IgD-negative memory B cell (primary cell): ENCODE results near the gene SORBS1. TPM values are rescaled to one million over a fixed set of nuclear protein-coding genes. Genes with fewer than 3 reads are reported as not detected.

ENCODE experiments used
- H3K27ac Mint-ChIP-seq, 3 donors: one replicate each; pipeline ENCODE4 v1.8.0; 2020 to 2022; ENCODE audit warnings: mild to moderate bottlenecking in 3 of 3, mixed read lengths in 3 of 3, moderate library complexity in 1 of 3
- H3K27me3 Mint-ChIP-seq: one replicate; pipeline ENCODE4 v1.8.0; 2021; ENCODE audit warnings: mixed read lengths
- H3K36me3 Mint-ChIP-seq: one replicate; pipeline ENCODE4 v1.8.0; 2020; ENCODE audit warnings: mild to moderate bottlenecking, mixed read lengths
- H3K4me1 Mint-ChIP-seq, 3 donors: one replicate each; pipeline ENCODE4 v1.8.0; 2020 to 2022; ENCODE audit warnings: mixed read lengths in 3 of 3, mild to moderate bottlenecking in 1 of 3
- H3K4me3 Mint-ChIP-seq, 4 donors: one replicate each; pipeline ENCODE4 v1.8.0; 2020 to 2022; ENCODE audit warnings: mild to moderate bottlenecking in 4 of 4, mixed read lengths in 4 of 4, moderate library complexity in 3 of 4
- H3K9me3 Mint-ChIP-seq, 3 donors: one replicate each; pipeline ENCODE4 v1.8.0; 2020 to 2021; ENCODE audit warnings: mixed read lengths in 3 of 3, mild to moderate bottlenecking in 1 of 3
- polyA plus RNA-seq: library from polyadenylated mRNA; unstranded; fragments of 300-500 nt; fragmentation: Illumina TruSeq; gene quantifications from one replicate; pipeline ENCODE4 v1.2.3, GENCODE V29; 2021

The SORBS1 gene
- polyA plus RNA-seq, 1 donor from 2014 or later: 0.41 TPM

DNA sequence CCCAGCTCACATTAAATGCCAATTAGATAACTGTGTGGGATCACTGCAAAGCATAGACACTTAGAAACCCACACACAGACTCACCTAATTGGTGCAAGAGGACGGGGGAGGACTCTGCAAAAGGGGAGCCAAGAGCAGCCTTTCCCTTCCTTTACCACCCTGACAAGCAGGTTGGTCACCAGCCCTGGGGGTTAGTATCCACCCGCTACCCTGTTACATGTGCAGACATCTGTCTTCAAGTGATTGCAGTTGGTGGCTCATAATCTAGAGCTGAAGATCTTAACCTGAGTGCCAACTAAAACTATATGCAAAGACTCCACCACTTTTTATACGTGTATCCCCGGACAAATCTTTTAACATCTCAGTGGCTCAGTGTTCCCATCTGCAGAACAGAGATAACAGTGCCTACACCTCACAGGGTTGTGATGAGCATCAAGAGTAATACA is 56.9 kb downstream of the SORBS1 start:
- Mint-ChIP-seq H3K4me1 (no peaks in the 10 kb centered on the region), H3K4me3 (no peak overlapping the region), H3K36me3 (no peaks in the 10 kb centered on the region), H3K27ac (no peak overlapping the region), H3K27me3 (peaks cover 3% of the 10 kb centered on the region), H3K9me3 (no peaks in the 10 kb centered on the region)

DNA sequence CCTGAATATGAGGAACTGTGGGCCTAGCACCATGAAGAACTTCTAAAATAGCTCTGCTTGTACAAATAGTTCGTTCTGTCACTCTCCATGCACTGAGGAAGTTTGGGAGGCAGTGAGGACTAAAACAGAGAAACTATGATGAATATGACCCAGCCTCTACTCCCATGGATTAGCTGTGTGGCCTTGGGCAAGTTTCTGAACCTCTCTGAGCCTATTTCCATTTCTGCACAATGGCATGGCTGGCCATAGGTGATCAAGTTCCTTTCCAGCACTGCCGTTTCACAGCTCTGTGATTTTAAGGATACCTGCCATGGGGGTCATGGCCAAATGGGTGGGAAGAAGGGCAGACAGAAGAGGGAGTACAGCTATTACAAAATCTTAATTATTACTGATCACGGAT is 57.6 kb downstream of the SORBS1 start:
- H3K27ac Mint-ChIP-seq: no peak overlapping the region
- no peak overlapping the region for H3K4me3 Mint-ChIP-seq
- H3K27me3 Mint-ChIP-seq: peaks cover 3% of the 10 kb centered on the region
- H3K9me3 Mint-ChIP-seq: no peaks in the 10 kb centered on the region
- no peaks in the 10 kb centered on the region for H3K36me3 Mint-ChIP-seq
- no peaks in the 10 kb centered on the region for H3K4me1 Mint-ChIP-seq

- H3K4me1 Mint-ChIP-seq: no peaks in the 10 kb centered on the region
- H3K4me3 Mint-ChIP-seq: no peak overlapping the region
- H3K27me3 Mint-ChIP-seq: peaks cover 3% of the 10 kb centered on the region
- no peaks in the 10 kb centered on the region for H3K9me3 Mint-ChIP-seq
- H3K36me3 Mint-ChIP-seq: no peaks in the 10 kb centered on the region
- no peak overlapping the region for H3K27ac Mint-ChIP-seq
Measured at GRCh38 chr10:95503001-95503400, 58.2 kb downstream of the SORBS1 start.

GRCh38 chr10:95502377-95502776 is 58.8 kb downstream of the SORBS1 start:
- Mint-ChIP-seq H3K36me3 (no peaks in the 10 kb centered on the region), H3K9me3 (peaks cover 0 to 2% (median 0%) of the 10 kb centered on the region in 3 donors), H3K27ac (no peak overlapping the region), H3K4me1 (no peaks in the 10 kb centered on the region), H3K4me3 (no peak overlapping the region), H3K27me3 (peaks cover 5% of the 10 kb centered on the region)

DNA sequence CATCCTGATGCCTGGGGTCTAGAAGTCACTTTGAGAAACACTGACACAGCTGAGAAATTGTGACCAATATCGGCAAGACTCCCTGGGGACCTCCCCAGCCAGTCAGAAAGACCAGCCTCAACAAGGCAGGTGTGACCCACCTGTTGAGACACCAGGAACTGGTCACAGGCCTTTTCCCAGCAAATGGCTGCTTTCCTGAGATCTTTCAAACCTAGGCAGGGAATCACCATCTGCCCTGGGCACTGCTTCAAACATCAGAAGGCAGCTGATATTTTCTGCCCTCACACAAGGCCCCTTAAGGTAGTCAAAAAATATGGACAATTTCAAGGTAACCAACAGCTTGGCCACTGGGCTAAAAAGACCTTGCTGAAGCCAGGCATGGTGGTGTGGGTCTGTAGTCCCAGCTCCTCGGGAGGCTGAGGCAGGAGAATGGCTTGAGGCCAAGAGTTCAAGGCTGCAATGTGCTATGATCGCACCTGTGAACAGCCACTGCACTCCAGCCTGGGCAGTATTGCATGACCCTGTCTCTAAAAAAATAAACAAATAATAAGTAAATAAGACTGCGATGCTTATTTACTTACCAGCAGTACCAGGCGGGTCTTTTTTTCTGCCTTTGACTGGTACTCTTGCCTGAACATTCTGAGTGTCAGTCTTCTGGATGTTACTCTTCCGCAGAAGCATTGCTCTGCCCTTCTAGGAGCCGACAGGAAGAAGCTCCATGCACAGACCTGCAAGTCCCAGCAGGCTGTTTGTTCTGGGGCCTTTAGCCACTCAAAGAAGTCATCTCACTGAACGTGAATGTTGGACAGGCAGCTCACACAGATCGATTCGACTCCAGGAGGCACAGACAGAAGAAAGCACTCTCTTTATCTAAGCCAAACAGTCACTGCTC is 59.7 kb downstream of the SORBS1 start:
- Mint-ChIP-seq H3K36me3 (no peaks in the 10 kb centered on the region), H3K4me1 (no peaks in the 10 kb centered on the region), H3K27ac (no peak overlapping the region), H3K27me3 (peaks cover 12% of the 10 kb centered on the region), H3K9me3 (peaks cover 0 to 2% (median 0%) of the 10 kb centered on the region in 3 donors), H3K4me3 (no peak overlapping the region)

GRCh38 chr10:95500649-95501048 is 60.5 kb downstream of the SORBS1 start:
- Mint-ChIP-seq H3K4me1 (no peaks in the 10 kb centered on the region), H3K36me3 (no peaks in the 10 kb centered on the region), H3K27me3 (peaks cover 13% of the 10 kb centered on the region)

DNA sequence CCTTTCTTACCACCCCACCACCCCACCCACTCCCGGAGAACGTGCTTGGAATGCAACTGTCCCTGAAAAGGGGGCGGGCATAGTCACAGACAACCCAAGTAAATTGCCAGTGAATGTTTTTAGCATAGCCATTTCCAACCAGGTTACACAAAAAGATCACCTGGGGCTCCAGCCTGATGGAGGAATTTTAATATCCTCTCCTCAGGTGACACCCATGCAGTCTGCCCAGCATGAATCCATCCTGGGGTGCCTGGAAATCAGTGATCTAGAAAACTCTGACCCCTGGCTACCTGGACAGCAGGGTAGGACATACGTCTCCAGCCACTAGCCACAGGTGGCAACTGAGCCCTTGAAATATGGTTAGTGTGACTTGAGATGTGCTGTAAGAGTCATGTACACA is 61.1 kb downstream of the SORBS1 start:
- Mint-ChIP-seq H3K4me1 (no peaks in the 10 kb centered on the region), H3K36me3 (no peaks in the 10 kb centered on the region), H3K27ac (no peak overlapping the region), H3K9me3 (peaks cover 0 to 2% (median 0%) of the 10 kb centered on the region in 3 donors), H3K4me3 (no peak overlapping the region), H3K27me3 (peaks cover 16% of the 10 kb centered on the region)

More at GRCh38 chr10:95500649-95501048, 60.5 kb downstream of the SORBS1 start:
- H3K4me3 Mint-ChIP-seq: no peak overlapping the region
- H3K27ac Mint-ChIP-seq: no peak overlapping the region
- peaks cover 0 to 2% (median 0%) of the 10 kb centered on the region in 3 donors for H3K9me3 Mint-ChIP-seq

GRCh38 chr10:95499482-95499989 is 61.6 kb downstream of the SORBS1 start:
- Mint-ChIP-seq H3K27ac (no peak overlapping the region), H3K27me3 (peaks cover 17% of the 10 kb centered on the region)

DNA sequence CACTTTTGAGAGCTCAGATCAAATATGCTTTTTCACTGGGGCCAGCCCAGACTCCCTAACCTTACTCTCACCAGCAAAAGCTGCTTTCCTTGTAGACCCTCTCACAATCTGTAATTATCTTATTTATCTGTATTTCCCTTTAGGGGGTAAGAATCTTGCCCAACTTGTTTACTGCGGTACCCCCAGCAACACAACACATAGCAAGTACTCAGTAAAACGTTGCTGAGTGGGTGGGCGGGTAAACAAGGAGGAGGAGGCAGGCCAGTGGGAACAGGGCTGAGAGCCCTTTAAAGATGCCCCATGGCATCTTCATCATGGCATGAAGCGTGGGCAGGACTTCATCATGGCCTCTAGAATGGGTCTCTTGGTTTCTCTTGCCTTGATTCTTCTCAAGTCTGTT is 64.2 kb downstream of the SORBS1 start:
- H3K27me3 Mint-ChIP-seq: peaks cover 16% of the 10 kb centered on the region
- no peak overlapping the region for H3K4me3 Mint-ChIP-seq
- no peaks in the 10 kb centered on the region for H3K4me1 Mint-ChIP-seq
- H3K27ac Mint-ChIP-seq: no peak overlapping the region
- peaks cover 2% of the 10 kb centered on the region for H3K36me3 Mint-ChIP-seq
- peaks cover 0 to 2% (median 0%) of the 10 kb centered on the region in 3 donors for H3K9me3 Mint-ChIP-seq

More at GRCh38 chr10:95499482-95499989, 61.6 kb downstream of the SORBS1 start:
- no peaks in the 10 kb centered on the region for H3K36me3 Mint-ChIP-seq
- peaks cover 0 to 2% (median 0%) of the 10 kb centered on the region in 3 donors for H3K9me3 Mint-ChIP-seq
- no peak overlapping the region for H3K4me3 Mint-ChIP-seq
- H3K4me1 Mint-ChIP-seq: no peaks in the 10 kb centered on the region

- peaks cover 2% of the 10 kb centered on the region for H3K36me3 Mint-ChIP-seq
Measured at GRCh38 chr10:95496246-95496911, 64.8 kb downstream of the SORBS1 start.

GRCh38 chr10:95493862-95494261 is 67.3 kb downstream of the SORBS1 start:
- Mint-ChIP-seq H3K36me3 (peaks cover 2% of the 10 kb centered on the region), H3K27me3 (peaks cover 16% of the 10 kb centered on the region), H3K9me3 (peaks cover 0 to 2% (median 0%) of the 10 kb centered on the region in 3 donors), H3K4me1 (no peaks in the 10 kb centered on the region), H3K4me3 (no peak overlapping the region), H3K27ac (no peak overlapping the region)

More at GRCh38 chr10:95496246-95496911, 64.8 kb downstream of the SORBS1 start:
- Mint-ChIP-seq H3K9me3 (peaks cover 0 to 2% (median 0%) of the 10 kb centered on the region in 3 donors), H3K4me1 (no peaks in the 10 kb centered on the region), H3K27ac (no peak overlapping the region), H3K4me3 (no peak overlapping the region), H3K27me3 (peaks cover 16% of the 10 kb centered on the region)

DNA sequence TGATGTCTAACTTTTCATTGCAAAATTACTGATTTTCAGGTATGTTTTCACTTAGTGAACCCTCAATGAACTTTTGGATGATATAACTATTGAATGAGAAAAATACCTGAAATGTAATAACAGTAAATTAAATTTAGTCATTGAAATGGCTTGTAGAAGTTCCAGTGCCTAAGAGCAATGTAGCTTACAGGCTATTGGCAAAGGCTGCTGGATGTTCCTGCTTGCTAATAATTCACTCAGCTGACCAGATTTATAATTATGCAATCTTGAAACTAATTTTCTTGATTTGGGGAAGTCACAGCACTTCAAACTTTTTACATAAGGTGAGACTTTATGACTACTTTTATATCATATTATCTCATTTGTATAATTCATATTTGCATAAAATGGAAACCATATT is 73.2 kb downstream of the SORBS1 start:
- Mint-ChIP-seq H3K36me3 (peaks cover 2% of the 10 kb centered on the region), H3K27me3 (peaks cover under 1% of the 10 kb centered on the region), H3K4me1 (peaks cover 0 to 4% (median 0%) of the 10 kb centered on the region in 3 donors), H3K27ac (no peak overlapping the region), H3K4me3 (no peak overlapping the region), H3K9me3 (peaks cover 0 to 3% (median 2%) of the 10 kb centered on the region in 3 donors)

GRCh38 chr10:95485056-95485844 is 75.9 kb downstream of the SORBS1 start:
- Mint-ChIP-seq H3K27ac (no peak overlapping the region), H3K4me1 (peaks cover 0 to 4% (median 0%) of the 10 kb centered on the region in 3 donors), H3K27me3 (peaks cover 6% of the 10 kb centered on the region), H3K4me3 (no peak overlapping the region), H3K9me3 (peaks cover 3 to 5% (median 4%) of the 10 kb centered on the region in 3 donors), H3K36me3 (no peaks in the 10 kb centered on the region)

DNA sequence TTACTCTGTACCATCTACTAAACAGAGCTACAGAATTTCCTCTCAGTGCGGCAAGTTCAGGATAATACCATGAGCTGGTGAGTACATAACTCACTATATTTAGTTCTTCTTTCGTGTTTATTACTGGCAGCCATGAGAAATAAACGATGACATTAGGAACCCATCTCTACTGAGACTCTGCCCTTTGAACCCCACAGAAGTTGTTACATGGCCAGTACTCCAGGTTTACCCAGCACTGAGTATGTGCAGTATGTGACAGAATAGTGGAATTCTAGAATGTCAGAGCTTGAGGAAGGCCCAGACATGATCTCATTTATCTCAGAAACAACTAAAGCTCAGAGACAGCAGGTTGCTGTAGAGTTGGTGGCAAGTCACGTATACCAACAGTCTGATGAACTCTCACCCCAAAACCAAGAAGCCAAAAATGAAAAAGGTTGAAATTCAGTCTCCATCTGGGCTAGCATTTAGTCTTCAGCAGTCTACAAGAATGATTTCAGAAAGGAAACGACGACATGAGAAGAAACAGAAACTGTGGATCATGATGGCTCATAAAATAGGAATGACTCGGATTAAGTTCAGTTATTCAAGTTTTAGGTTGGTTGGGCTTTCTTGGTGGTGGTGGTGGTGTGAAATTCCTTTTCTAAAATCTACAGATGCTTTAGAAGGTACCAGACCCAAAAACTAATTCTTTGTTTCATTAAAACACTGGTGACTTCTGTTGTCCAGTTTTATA is 78.5 kb downstream of the SORBS1 start:
- no peak overlapping the region for H3K4me3 Mint-ChIP-seq
- peaks cover 6% of the 10 kb centered on the region for H3K27me3 Mint-ChIP-seq
- H3K27ac Mint-ChIP-seq: no peak overlapping the region
- H3K36me3 Mint-ChIP-seq: no peaks in the 10 kb centered on the region
- H3K9me3 Mint-ChIP-seq: peaks cover 0 to 5% (median 4%) of the 10 kb centered on the region in 3 donors
- H3K4me1 Mint-ChIP-seq: peaks cover 0 to 4% (median 0%) of the 10 kb centered on the region in 3 donors
